DND-41 (cell line): ENCODE results near the gene SAXO1.

Source experiments
- EZH2 ChIP-seq: IDR thresholded peaks from 3 replicates; pipeline ENCODE4 v1.6.1; 2012; ENCODE audit warnings: borderline replicate concordance, low read depth, mild to moderate bottlenecking, moderate library complexity, low read length, inconsistent platforms; ENCODE audit not compliant: severe bottlenecking
- TF ChIP-seq, protein P1 (sequence below): IDR thresholded peaks from 2 replicates; pipeline ENCODE4 v1.5.1; 2012; ENCODE audit warnings: borderline replicate concordance, low read length, moderate library complexity, mild to moderate bottlenecking; ENCODE audit not compliant: poor library complexity, severe bottlenecking; ENCODE audit errors: extremely low read depth

DNA sequence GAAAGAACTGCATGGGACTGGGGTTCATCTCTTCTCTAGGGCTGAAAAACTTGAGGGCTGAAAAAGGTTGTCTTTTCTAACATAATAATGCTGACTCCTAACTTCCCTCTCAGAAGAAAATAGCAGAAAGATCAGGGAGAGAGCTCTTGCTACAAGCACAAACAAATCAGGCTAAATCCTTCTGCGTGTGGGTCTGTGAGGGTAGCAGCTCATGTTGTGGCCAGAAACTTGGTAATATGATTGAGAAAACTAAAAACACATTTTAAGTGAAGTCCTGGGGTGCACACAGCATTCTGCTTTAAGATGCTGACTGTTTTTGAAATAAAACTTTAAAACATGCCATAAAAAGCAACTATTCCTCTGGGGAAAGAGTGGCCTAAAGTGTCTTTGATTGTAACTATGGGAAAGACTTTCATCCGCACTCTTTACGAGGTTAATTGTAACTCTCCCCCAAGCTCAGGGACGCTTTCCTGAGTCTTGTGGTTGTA is 56.7 kb downstream of the SAXO1 start:
- TF ChIP-seq, protein P1, sequence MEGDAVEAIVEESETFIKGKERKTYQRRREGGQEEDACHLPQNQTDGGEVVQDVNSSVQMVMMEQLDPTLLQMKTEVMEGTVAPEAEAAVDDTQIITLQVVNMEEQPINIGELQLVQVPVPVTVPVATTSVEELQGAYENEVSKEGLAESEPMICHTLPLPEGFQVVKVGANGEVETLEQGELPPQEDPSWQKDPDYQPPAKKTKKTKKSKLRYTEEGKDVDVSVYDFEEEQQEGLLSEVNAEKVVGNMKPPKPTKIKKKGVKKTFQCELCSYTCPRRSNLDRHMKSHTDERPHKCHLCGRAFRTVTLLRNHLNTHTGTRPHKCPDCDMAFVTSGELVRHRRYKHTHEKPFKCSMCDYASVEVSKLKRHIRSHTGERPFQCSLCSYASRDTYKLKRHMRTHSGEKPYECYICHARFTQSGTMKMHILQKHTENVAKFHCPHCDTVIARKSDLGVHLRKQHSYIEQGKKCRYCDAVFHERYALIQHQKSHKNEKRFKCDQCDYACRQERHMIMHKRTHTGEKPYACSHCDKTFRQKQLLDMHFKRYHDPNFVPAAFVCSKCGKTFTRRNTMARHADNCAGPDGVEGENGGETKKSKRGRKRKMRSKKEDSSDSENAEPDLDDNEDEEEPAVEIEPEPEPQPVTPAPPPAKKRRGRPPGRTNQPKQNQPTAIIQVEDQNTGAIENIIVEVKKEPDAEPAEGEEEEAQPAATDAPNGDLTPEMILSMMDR, result no peak
- no peak for TF ChIP-seq EZH2
